ENCODE measurements around the gene SELENOH.

SELENOH gene

GRCh38 chr11:57778318-57779037 is 37.2 kb downstream of the SELENOH start:
- no peaks in the 10 kb centered on the region for H3K27me3 ChIP-seq (ENCODE audit: control insufficient read depth in 1 of 2, insufficient read depth in 2 of 2, low read length in 2 of 2)
- no peaks in the 10 kb centered on the region for H3K9me3 ChIP-seq (ENCODE audit: control insufficient read depth in 2 of 2, low read length in 2 of 2)
- peak overlapping the region; percentile 44 to 64 for H3K4me3 ChIP-seq (ENCODE audit: low read length in 2 of 2)
- peak overlapping the region; percentile 88 for H3K27ac ChIP-seq (ENCODE audit: low read length)
- peak overlapping the region; percentile 43 to 58 for H3K9ac ChIP-seq (ENCODE audit: low read length in 2 of 2)
- H3K4me1 ChIP-seq (ENCODE audit: control insufficient read depth, insufficient read depth, low read length), result peaks cover 57% of the 10 kb centered on the region
- no peaks in the 10 kb centered on the region for H3K36me3 ChIP-seq (ENCODE audit: control insufficient read depth in 2 of 2, insufficient read depth in 2 of 2, low read length in 2 of 2)

- Histone ChIP-seq H3K9me3 (ENCODE audit: control insufficient read depth in 2 of 2, low read length in 2 of 2) (no peaks in the 10 kb centered on the region), H3K36me3 (ENCODE audit: control insufficient read depth in 2 of 2, insufficient read depth in 2 of 2, low read length in 2 of 2) (no peaks in the 10 kb centered on the region), H3K4me3 (ENCODE audit: low read length in 2 of 2) (peak overlapping the region in 1 of 2 donors; percentile 9), H3K9ac (ENCODE audit: low read length in 2 of 2) (peak overlapping the region in 1 of 2 donors; percentile 4), H3K27me3 (ENCODE audit: control insufficient read depth in 1 of 2, insufficient read depth in 2 of 2, low read length in 2 of 2) (no peaks in the 10 kb centered on the region), H3K27ac (ENCODE audit: low read length) (peak overlapping the region; percentile 88), H3K4me1 (ENCODE audit: control insufficient read depth, insufficient read depth, low read length) (peaks cover 57% of the 10 kb centered on the region)
Observed at GRCh38 chr11:57779276-57779675, 38.0 kb downstream of the SELENOH start.

- Histone ChIP-seq H3K4me1 (ENCODE audit: control insufficient read depth, insufficient read depth, low read length) (peaks cover 41% of the 10 kb centered on the region), H3K27ac (ENCODE audit: low read length) (peak overlapping the region; percentile 31), H3K27me3 (ENCODE audit: control insufficient read depth in 1 of 2, insufficient read depth in 2 of 2, low read length in 2 of 2) (no peaks in the 10 kb centered on the region), H3K36me3 (ENCODE audit: control insufficient read depth in 2 of 2, insufficient read depth in 2 of 2, low read length in 2 of 2) (no peaks in the 10 kb centered on the region), H3K4me3 (ENCODE audit: low read length in 2 of 2) (no peak overlapping the region), H3K9ac (ENCODE audit: low read length in 2 of 2) (peak overlapping the region in 1 of 2 donors; percentile 21), H3K9me3 (ENCODE audit: control insufficient read depth in 2 of 2, low read length in 2 of 2) (no peaks in the 10 kb centered on the region)
Observed at GRCh38 chr11:57781529-57781943, 40.2 kb downstream of the SELENOH start.

GRCh38 chr11:57785072-57785471 is 43.8 kb downstream of the SELENOH start:
- H3K9me3 ChIP-seq (ENCODE audit: control insufficient read depth in 2 of 2, low read length in 2 of 2), result no peaks in the 10 kb centered on the region
- H3K36me3 ChIP-seq (ENCODE audit: control insufficient read depth in 2 of 2, insufficient read depth in 2 of 2, low read length in 2 of 2), result no peaks in the 10 kb centered on the region
- no peaks in the 10 kb centered on the region for H3K27me3 ChIP-seq (ENCODE audit: control insufficient read depth in 1 of 2, insufficient read depth in 2 of 2, low read length in 2 of 2)
- no peak overlapping the region for H3K4me3 ChIP-seq (ENCODE audit: low read length in 2 of 2)
- H3K27ac ChIP-seq (ENCODE audit: low read length), result no peak overlapping the region
- H3K9ac ChIP-seq (ENCODE audit: low read length in 2 of 2), result no peak overlapping the region
- peaks cover 24% of the 10 kb centered on the region for H3K4me1 ChIP-seq (ENCODE audit: control insufficient read depth, insufficient read depth, low read length)

GRCh38 chr11:57786436-57786835 is 45.1 kb downstream of the SELENOH start:
- H3K27ac ChIP-seq (ENCODE audit: low read length), result no peak overlapping the region
- no peaks in the 10 kb centered on the region for H3K9me3 ChIP-seq (ENCODE audit: control insufficient read depth in 2 of 2, low read length in 2 of 2)
- peaks cover 23% of the 10 kb centered on the region for H3K4me1 ChIP-seq (ENCODE audit: control insufficient read depth, insufficient read depth, low read length)
- no peaks in the 10 kb centered on the region for H3K27me3 ChIP-seq (ENCODE audit: control insufficient read depth in 1 of 2, insufficient read depth in 2 of 2, low read length in 2 of 2)
- H3K4me3 ChIP-seq (ENCODE audit: low read length in 2 of 2), result no peak overlapping the region
- H3K36me3 ChIP-seq (ENCODE audit: control insufficient read depth in 2 of 2, insufficient read depth in 2 of 2, low read length in 2 of 2), result peaks cover 0 to 1% of the 10 kb centered on the region in 2 donors
- H3K9ac ChIP-seq (ENCODE audit: low read length in 2 of 2), result no peak overlapping the region

GRCh38 chr11:57787006-57787604 is 45.8 kb downstream of the SELENOH start:
- Histone ChIP-seq H3K27ac (ENCODE audit: low read length) (no peak overlapping the region), H3K4me1 (ENCODE audit: control insufficient read depth, insufficient read depth, low read length) (peaks cover 23% of the 10 kb centered on the region), H3K9me3 (ENCODE audit: control insufficient read depth in 2 of 2, low read length in 2 of 2) (no peaks in the 10 kb centered on the region), H3K4me3 (ENCODE audit: low read length in 2 of 2) (peak overlapping the region in 1 of 2 donors; percentile 14), H3K9ac (ENCODE audit: low read length in 2 of 2) (no peak overlapping the region), H3K36me3 (ENCODE audit: control insufficient read depth in 2 of 2, insufficient read depth in 2 of 2, low read length in 2 of 2) (peaks cover 6 to 8% of the 10 kb centered on the region in 2 donors), H3K27me3 (ENCODE audit: control insufficient read depth in 1 of 2, insufficient read depth in 2 of 2, low read length in 2 of 2) (no peaks in the 10 kb centered on the region)

- no peak overlapping the region for H3K27ac ChIP-seq (ENCODE audit: low read length)
- H3K9ac ChIP-seq (ENCODE audit: low read length in 2 of 2), result no peak overlapping the region
Observed at GRCh38 chr11:57787920-57788702, 46.8 kb downstream of the SELENOH start.

GRCh38 chr11:57788703-57789088 is 47.4 kb downstream of the SELENOH start:
- Histone ChIP-seq H3K4me1 (ENCODE audit: control insufficient read depth, insufficient read depth, low read length) (peaks cover 27% of the 10 kb centered on the region), H3K36me3 (ENCODE audit: control insufficient read depth in 2 of 2, insufficient read depth in 2 of 2, low read length in 2 of 2) (peaks cover 11 to 15% of the 10 kb centered on the region in 2 donors), H3K4me3 (ENCODE audit: low read length in 2 of 2) (no peak overlapping the region), H3K27ac (ENCODE audit: low read length) (no peak overlapping the region), H3K9ac (ENCODE audit: low read length in 2 of 2) (no peak overlapping the region), H3K27me3 (ENCODE audit: control insufficient read depth in 1 of 2, insufficient read depth in 2 of 2, low read length in 2 of 2) (no peaks in the 10 kb centered on the region), H3K9me3 (ENCODE audit: control insufficient read depth in 2 of 2, low read length in 2 of 2) (no peaks in the 10 kb centered on the region)

More at GRCh38 chr11:57787920-57788702, 46.8 kb downstream of the SELENOH start:
- Histone ChIP-seq H3K9me3 (ENCODE audit: control insufficient read depth in 2 of 2, low read length in 2 of 2) (no peaks in the 10 kb centered on the region), H3K36me3 (ENCODE audit: control insufficient read depth in 2 of 2, insufficient read depth in 2 of 2, low read length in 2 of 2) (peaks cover 7 to 10% of the 10 kb centered on the region in 2 donors), H3K27me3 (ENCODE audit: control insufficient read depth in 1 of 2, insufficient read depth in 2 of 2, low read length in 2 of 2) (no peaks in the 10 kb centered on the region), H3K4me3 (ENCODE audit: low read length in 2 of 2) (no peak overlapping the region), H3K4me1 (ENCODE audit: control insufficient read depth, insufficient read depth, low read length) (peaks cover 27% of the 10 kb centered on the region)

GRCh38 chr11:57791321-57792059 is 50.2 kb downstream of the SELENOH start:
- H3K9me3 ChIP-seq (ENCODE audit: control insufficient read depth in 2 of 2, low read length in 2 of 2), result no peaks in the 10 kb centered on the region
- no peak overlapping the region for H3K4me3 ChIP-seq (ENCODE audit: low read length in 2 of 2)
- no peaks in the 10 kb centered on the region for H3K27me3 ChIP-seq (ENCODE audit: control insufficient read depth in 1 of 2, insufficient read depth in 2 of 2, low read length in 2 of 2)
- H3K36me3 ChIP-seq (ENCODE audit: control insufficient read depth in 2 of 2, insufficient read depth in 2 of 2, low read length in 2 of 2), result peaks cover 21 to 25% of the 10 kb centered on the region in 2 donors
- H3K27ac ChIP-seq (ENCODE audit: low read length), result peak overlapping the region; percentile 2
- H3K4me1 ChIP-seq (ENCODE audit: control insufficient read depth, insufficient read depth, low read length), result peaks cover 24% of the 10 kb centered on the region
- H3K9ac ChIP-seq (ENCODE audit: low read length in 2 of 2), result no peak overlapping the region

GRCh38 chr11:57792060-57792541 is 50.8 kb downstream of the SELENOH start:
- Histone ChIP-seq H3K36me3 (ENCODE audit: control insufficient read depth in 2 of 2, insufficient read depth in 2 of 2, low read length in 2 of 2) (peaks cover 26 to 30% of the 10 kb centered on the region in 2 donors), H3K4me3 (ENCODE audit: low read length in 2 of 2) (no peak overlapping the region), H3K4me1 (ENCODE audit: control insufficient read depth, insufficient read depth, low read length) (peaks cover 17% of the 10 kb centered on the region), H3K27me3 (ENCODE audit: control insufficient read depth in 1 of 2, insufficient read depth in 2 of 2, low read length in 2 of 2) (no peaks in the 10 kb centered on the region), H3K27ac (ENCODE audit: low read length) (no peak overlapping the region), H3K9me3 (ENCODE audit: control insufficient read depth in 2 of 2, low read length in 2 of 2) (no peaks in the 10 kb centered on the region), H3K9ac (ENCODE audit: low read length in 2 of 2) (no peak overlapping the region)
